Upper lobe of left lung (tissue), 6 donors: ENCODE results near the gene PPFIA2. TPM values are rescaled to one million over a fixed set of nuclear protein-coding genes. Genes with fewer than 3 reads are reported as not detected.

Source experiments
- ATAC-seq, 2 donors: fragments of 200-7000 bp; cut with Tn5 transposase; one replicate each; pipeline ENCODE4 v1.9.1; 2022; ENCODE audit warnings: mild to moderate bottlenecking in 2 of 2, moderate library complexity in 2 of 2; ENCODE audit not compliant: low FRiP score in 2 of 2
- DNase-seq, 2 donors: peaks; one replicate each; pipeline ENCODE4 v3.0.0-alpha.2; 2019 to 2020
- H3K27ac ChIP-seq, 4 donors: fragments of 200-600 bp; sonication (generic); one replicate each; pipeline ENCODE4 v1.5.1; 2016 to 2019
- H3K27me3 ChIP-seq, 4 donors: fragments of 200-600 bp; sonication (generic); one replicate each; pipeline ENCODE4 v1.5.1; 2017 to 2019
- H3K36me3 ChIP-seq, 4 donors: fragments of 200-600 bp; sonication (generic); one replicate each; pipeline ENCODE4 v1.5.1; 2016 to 2019
- H3K4me1 ChIP-seq, 4 donors: fragments of 200-600 bp; sonication (generic); one replicate each; pipeline ENCODE4 v1.5.1; 2018 to 2019
- H3K4me3 ChIP-seq, 4 donors: fragments of 200-600 bp; sonication (generic); one replicate each; pipeline ENCODE4 v1.5.1; 2017 to 2019; ENCODE audit warnings: mild to moderate bottlenecking in 2 of 4, moderate library complexity in 1 of 4
- H3K9me3 ChIP-seq, 4 donors: fragments of 200-600 bp; sonication (generic); one replicate each; pipeline ENCODE4 v1.5.1; 2018 to 2019
- EP300 ChIP-seq, 4 donors: sonication (generic); formaldehyde crosslinking; IDR thresholded peaks; one replicate each; pipeline ENCODE4 v1.5.1; 2017; ENCODE audit warnings: antibody characterized with exemption in 4 of 4, control low read depth in 2 of 4
- POLR2A ChIP-seq, 4 donors: fragments of 450-650 bp; IDR thresholded peaks; one replicate each; pipeline ENCODE4 v1.5.1; 2016 to 2017; ENCODE audit warnings: antibody characterized with exemption in 4 of 4, mild to moderate bottlenecking in 2 of 4
- POLR2AphosphoS5 ChIP-seq, 2 donors: sonication (generic); formaldehyde crosslinking; IDR thresholded peaks; one replicate each; pipeline ENCODE4 v1.5.1; 2017; ENCODE audit warnings: antibody characterized with exemption in 2 of 2
- whole genome bisulfite sequencing, 2 donors: methylation state at CpG; one replicate each; pipeline ENCODE4 v1.1.5; 2017 to 2018; 5-methylcytosine and 5-hydroxymethylcytosine counted together
- total RNA-seq, 6 donors: library from RNA; depleted of rRNA in 4 of 6; stranded (reverse); fragments of >200 nt in 4 of 6; gene quantifications; one replicate each; pipeline versions ENCODE4 v1.1.0 to v1.2.1, GENCODE V29; 2016 to 2021
- TF ChIP-seq, protein P1 (sequence below), 6 experiments: fragments of 450-650 bp in 4 of 6; fragments of 200-600 bp in 2 of 6; sonication (generic) in 2 of 6; IDR thresholded peaks; one replicate each; pipeline ENCODE4 v1.5.1; 2016 to 2019; ENCODE audit warnings: antibody characterized with exemption in 6 of 6
- donor health status: DM: no; HTN: no; CAD: no; lungs with moderate emphysema.
- donor health status: DM: no; HTN: yes; CAD: no; lungs with severe emphysema.

PPFIA2 gene
- total RNA-seq, 6 donors from 2014 or later, result 1.3 to 7.3 (median 2.6) TPM

DNA sequence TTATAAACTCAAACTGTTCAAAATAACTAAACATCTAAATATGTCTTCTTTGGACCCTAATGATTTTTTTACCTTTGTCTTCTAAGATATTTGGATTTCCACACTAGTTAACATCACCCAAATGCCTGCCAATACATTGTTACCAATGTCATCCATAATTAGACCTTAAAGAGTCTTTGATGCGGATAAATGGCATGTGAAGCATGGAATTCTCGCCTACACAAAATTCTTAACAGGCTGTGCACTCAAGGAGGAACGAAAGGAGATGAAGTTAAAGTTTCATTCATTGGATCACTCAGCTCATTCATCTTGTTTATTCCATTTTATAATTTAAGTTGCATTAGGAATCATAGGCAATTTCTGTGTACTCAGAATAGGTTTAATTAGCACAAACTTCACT, 461.5 kb downstream of the PPFIA2 start:
- DNase-seq (no peak), ATAC-seq (no peak)
- 68 to 69% methylated on average over 3 of the region's 3 CpGs for WGBS, 2 donors
- no peak for TF ChIP-seq POLR2AphosphoS5 (IDR thresholded peaks at IDR 0.05)
- no peak for TF ChIP-seq EP300 (IDR thresholded peaks at IDR 0.05)
- TF ChIP-seq POLR2A (IDR thresholded peaks at IDR 0.05), result no peak
- TF ChIP-seq, protein P1, sequence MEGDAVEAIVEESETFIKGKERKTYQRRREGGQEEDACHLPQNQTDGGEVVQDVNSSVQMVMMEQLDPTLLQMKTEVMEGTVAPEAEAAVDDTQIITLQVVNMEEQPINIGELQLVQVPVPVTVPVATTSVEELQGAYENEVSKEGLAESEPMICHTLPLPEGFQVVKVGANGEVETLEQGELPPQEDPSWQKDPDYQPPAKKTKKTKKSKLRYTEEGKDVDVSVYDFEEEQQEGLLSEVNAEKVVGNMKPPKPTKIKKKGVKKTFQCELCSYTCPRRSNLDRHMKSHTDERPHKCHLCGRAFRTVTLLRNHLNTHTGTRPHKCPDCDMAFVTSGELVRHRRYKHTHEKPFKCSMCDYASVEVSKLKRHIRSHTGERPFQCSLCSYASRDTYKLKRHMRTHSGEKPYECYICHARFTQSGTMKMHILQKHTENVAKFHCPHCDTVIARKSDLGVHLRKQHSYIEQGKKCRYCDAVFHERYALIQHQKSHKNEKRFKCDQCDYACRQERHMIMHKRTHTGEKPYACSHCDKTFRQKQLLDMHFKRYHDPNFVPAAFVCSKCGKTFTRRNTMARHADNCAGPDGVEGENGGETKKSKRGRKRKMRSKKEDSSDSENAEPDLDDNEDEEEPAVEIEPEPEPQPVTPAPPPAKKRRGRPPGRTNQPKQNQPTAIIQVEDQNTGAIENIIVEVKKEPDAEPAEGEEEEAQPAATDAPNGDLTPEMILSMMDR (IDR thresholded peaks at IDR 0.05), result no peak
- H3K27ac ChIP-seq, result no peak overlapping the region
- H3K4me1 ChIP-seq, result no peaks in the 10 kb centered on the region
- no peaks in the 10 kb centered on the region for H3K9me3 ChIP-seq
- no peak overlapping the region for H3K4me3 ChIP-seq
- H3K27me3 ChIP-seq, result no peaks in the 10 kb centered on the region
- H3K36me3 ChIP-seq, result no peaks in the 10 kb centered on the region

DNA sequence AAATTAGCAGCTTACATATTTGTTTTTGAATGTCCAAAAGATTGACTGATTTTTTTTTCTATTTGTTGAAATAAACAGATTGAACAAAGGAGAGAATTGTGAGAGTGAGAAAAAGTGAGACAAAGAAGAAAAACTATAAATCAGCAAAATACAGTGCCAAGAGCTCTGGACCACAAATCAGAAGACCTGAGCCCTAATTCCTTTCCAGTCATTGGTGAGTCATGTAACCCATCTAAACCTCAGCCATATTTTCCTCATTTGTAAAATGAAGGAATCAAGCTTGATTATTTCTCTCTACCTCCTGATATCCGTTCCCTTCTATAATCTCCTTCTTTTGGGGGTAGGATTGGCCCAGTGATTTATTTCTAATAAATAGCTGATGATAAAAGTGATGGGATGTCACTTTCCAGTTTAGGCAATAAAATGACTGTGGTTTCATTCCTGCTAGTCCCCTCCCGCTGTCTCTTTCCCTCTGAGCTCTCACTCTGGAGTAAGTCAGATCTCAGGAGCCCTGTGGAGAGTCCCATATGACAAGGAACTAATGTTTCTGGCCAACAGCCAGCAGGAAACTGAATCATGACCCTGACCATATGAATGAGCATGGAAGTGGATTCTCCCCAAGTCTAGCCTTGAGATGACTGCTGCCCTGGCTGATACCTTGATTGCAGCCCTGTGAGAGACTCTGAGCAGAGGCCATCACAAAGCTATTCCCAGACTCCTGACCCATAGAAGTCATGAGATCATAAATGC, 462.4 kb downstream of the PPFIA2 start:
- DNase-seq (no peak), ATAC-seq (no peak)
- Histone ChIP-seq H3K27ac (no peak overlapping the region), H3K4me3 (no peak overlapping the region), H3K27me3 (no peaks in the 10 kb centered on the region), H3K4me1 (no peaks in the 10 kb centered on the region), H3K36me3 (no peaks in the 10 kb centered on the region), H3K9me3 (no peaks in the 10 kb centered on the region)
- no peak for TF ChIP-seq POLR2A (IDR thresholded peaks at IDR 0.05)
- no peak for TF ChIP-seq EP300 (IDR thresholded peaks at IDR 0.05)
- no peak for TF ChIP-seq POLR2AphosphoS5 (IDR thresholded peaks at IDR 0.05)
- TF ChIP-seq, protein P1 (IDR thresholded peaks at IDR 0.05), result no peak
- 71 to 74% methylated on average over 2 of the region's 2 CpGs for WGBS, 2 donors

DNA sequence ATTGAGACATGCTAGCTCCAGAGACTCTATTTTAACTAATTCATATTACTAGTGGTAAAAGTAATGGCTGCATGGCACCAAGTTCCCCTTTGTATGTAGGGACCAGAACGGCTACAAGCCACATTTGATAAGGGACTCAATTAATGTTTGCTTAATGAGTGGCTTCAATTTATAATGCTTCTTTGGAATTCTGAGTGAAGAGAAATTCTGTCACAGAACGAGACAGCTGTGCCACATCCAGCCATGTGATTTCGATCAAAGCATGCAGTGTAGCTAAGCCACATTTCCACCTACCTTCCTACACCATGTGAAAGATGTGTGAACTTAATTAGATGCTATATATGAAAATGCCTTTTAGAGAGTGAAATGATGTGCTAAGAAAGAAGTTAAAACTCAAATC, 463.9 kb downstream of the PPFIA2 start:
- Histone ChIP-seq H3K4me3 (no peak overlapping the region), H3K9me3 (no peaks in the 10 kb centered on the region), H3K4me1 (no peaks in the 10 kb centered on the region), H3K27me3 (no peaks in the 10 kb centered on the region), H3K36me3 (no peaks in the 10 kb centered on the region), H3K27ac (no peak overlapping the region)
- ATAC-seq (no peak), DNase-seq (no peak)
- WGBS, 2 donors, result 78 to 80% methylated on average over 3 of the region's 3 CpGs
- TF ChIP-seq EP300 (IDR thresholded peaks at IDR 0.05) (no peak), POLR2AphosphoS5 (IDR thresholded peaks at IDR 0.05) (no peak)
- TF ChIP-seq, protein P1 (IDR thresholded peaks at IDR 0.05), result no peak

DNA sequence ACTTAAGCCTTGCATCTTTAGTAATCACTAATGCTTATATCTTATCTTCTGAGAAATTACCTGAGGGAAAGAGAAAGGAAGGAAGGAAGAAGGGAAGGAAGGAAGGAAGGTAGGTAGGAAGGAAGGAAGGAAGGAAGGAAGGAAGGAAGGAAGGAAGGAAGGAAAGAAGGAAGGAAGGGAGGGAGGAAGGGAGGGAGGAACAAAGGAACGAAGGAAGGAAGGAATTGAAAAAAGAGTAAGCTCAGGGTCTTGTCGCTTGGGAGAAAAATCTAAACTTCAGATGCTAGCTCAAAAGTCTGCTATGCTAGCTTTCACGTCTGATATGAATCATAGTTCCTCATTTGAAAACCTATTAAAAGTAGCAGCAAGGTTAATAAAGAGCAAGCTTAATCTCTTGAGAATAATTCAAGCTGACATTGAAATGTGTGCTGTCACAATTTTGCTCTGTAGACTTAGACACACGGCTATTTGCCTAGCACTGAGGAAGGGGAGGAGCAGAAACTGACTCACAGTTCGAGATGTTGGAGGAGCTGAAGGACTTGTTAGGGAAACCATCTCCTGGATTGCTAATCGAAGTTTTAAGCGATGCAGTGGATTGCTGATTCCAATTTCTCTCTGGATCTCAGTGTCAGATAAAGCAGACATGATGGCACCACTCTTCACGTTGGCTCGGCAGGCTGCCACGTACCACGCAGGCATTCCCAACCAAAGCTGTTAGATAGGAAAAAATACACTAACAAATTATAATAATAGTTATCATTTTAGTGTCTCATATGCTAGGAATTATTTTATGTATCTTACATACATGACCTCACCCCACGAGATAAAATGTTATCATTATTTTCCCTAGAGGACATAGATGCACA, 464.6 kb downstream of the PPFIA2 start:
- ATAC-seq, result no peak
- Histone ChIP-seq H3K9me3 (no peaks in the 10 kb centered on the region), H3K4me3 (no peak overlapping the region), H3K4me1 (no peaks in the 10 kb centered on the region), H3K36me3 (no peaks in the 10 kb centered on the region), H3K27me3 (no peaks in the 10 kb centered on the region), H3K27ac (no peak overlapping the region)
- DNase-seq, result no peak
- 66 to 75% methylated on average over 12 of the region's 12 CpGs for WGBS, 2 donors
- TF ChIP-seq POLR2A (IDR thresholded peaks at IDR 0.05) (no peak), POLR2AphosphoS5 (IDR thresholded peaks at IDR 0.05) (no peak), EP300 (IDR thresholded peaks at IDR 0.05) (no peak)
- TF ChIP-seq, protein P1 (IDR thresholded peaks at IDR 0.05), result no peak
